C4-2B (cell line): Measurements from ENCODE around the gene CTXND1.
A peak's percentile ranks its signal among the peaks of the same experiment; 100 is the strongest.

Source experiments
- H3K27ac ChIP-seq: fragments of 450-650 bp; 2 replicates; pipeline ENCODE4 v1.5.1; 2017
- ZFX ChIP-seq: fragments of 450-650 bp; IDR thresholded peaks from 2 replicates; pipeline ENCODE4 v1.6.1; 2017
- TF ChIP-seq, protein P1 (sequence below): fragments of 450-650 bp; conservative IDR thresholded peaks from 2 replicates; pipeline ENCODE4 v1.5.1; 2017; ENCODE audit warnings: mild to moderate bottlenecking

The CTXND1 gene

DNA sequence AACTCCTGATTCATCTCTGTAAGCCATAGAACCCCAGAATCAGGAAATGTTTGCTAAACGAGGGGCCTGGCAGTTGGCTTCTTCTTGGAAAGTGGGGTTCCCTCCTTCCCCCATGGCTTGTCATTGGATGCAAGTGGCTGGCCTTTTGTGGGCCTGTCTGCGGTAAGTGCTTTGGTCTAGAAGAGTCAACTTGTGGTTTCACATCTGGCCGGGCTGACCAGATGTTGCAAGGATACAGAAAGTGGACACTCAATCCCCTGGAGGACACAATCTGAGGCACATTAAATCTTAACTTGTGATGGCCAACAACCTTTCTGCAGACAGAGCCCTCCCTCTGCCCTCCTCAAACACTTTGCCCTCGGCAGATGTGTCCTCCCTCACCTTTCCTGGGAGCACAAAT, 98.1 kb downstream of the CTXND1 start:
- TF ChIP-seq, protein P1, sequence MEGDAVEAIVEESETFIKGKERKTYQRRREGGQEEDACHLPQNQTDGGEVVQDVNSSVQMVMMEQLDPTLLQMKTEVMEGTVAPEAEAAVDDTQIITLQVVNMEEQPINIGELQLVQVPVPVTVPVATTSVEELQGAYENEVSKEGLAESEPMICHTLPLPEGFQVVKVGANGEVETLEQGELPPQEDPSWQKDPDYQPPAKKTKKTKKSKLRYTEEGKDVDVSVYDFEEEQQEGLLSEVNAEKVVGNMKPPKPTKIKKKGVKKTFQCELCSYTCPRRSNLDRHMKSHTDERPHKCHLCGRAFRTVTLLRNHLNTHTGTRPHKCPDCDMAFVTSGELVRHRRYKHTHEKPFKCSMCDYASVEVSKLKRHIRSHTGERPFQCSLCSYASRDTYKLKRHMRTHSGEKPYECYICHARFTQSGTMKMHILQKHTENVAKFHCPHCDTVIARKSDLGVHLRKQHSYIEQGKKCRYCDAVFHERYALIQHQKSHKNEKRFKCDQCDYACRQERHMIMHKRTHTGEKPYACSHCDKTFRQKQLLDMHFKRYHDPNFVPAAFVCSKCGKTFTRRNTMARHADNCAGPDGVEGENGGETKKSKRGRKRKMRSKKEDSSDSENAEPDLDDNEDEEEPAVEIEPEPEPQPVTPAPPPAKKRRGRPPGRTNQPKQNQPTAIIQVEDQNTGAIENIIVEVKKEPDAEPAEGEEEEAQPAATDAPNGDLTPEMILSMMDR, result no peak
- no peak for TF ChIP-seq ZFX
- H3K27ac ChIP-seq, result peak overlapping the region; percentile 80

DNA sequence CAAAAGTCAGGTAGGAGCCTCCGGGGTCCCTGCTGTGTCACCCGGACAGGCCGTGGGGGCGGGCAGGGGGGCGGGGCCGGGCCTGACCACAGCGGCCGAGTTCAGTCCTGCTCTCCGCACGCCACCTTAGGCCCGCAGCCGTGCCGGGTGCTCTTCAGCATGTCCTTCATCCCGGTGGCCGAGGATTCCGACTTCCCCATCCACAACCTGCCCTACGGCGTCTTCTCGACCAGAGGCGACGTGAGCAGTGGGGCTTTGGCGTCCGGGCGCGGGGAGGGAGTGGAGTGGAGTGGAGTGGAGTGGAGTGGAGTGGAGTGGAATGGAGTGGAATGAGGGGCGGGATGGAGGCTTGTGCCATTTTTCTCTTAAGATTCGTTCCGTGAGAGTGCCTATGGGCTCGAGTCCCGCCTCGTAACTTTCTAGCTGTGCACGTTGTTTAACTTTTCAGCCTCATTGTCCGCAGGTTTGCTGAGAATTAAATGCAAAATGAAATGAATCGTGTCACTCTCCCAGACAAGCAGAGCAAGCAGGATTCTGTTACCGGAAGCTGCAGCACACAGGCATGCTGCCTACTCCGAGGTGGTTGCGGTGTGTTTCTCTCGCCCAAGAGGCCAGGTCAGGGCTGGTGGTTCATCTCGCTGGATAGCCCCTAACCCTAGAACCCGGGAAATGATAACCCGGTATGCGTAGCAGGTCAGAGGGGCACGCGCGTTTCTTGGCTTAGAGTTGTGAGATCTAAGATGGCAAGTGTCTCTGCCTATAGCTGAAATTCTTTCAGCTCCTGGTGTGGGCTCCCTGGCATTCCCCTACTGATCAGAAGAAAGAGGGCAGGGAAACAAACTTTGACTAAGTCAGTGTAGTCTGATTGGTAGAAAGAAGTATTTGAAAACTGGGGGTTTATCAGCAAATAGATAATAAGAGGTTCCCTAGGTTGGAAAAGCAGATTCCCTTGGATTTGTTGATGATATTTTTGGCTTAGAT, 98.8 kb downstream of the CTXND1 start, which contains the start of gene FAH:
FAH (plus strand) TSS at position 104 of the 981 bp plus-strand sequence; CDS start at position 160, 56 bp downstream.
- peak within 1 kb of the TSS; percentile 80 for H3K27ac ChIP-seq
- TF ChIP-seq ZFX, result peak; percentile 67; the same call in 1 of the 2 replicates
- TF ChIP-seq, protein P1, result no peak

DNA sequence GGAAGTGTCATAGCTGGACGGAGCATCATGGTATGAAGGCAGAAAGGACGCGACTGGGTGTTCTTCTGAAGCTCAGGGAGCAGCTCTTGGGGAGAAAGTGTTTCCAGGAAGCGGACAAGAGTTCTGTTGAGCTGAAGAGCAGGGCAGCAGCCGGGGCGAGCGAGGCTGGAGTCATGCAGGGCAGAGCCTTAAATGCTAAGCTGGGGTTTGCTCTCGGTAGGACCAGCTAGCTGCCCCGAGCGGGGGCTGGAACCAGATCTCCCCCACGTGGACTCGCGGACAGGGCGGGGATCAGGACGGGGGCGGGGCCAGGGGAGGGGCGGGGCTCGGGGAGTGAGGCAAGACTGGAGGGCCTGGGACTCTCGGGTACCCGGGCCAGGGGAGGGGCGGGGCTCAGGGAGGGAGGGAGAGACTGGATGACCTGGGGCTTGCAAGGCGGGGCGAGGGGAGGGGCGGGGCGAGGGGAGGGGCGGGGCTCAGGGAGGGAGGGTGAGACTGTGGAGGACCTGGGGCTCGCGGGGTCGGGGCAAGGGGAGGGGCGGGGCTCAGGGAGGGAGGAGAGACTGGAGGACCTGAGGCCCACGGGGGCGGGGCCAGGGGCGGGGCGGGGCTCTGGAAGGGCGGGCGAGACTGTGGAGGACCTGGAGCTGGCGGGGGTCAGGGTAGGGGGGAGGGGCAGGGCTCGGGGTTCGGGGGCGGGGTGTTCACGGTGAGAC, 99.7 kb downstream of the CTXND1 start:
- no peak for TF ChIP-seq ZFX
- TF ChIP-seq, protein P1, result no peak
- H3K27ac ChIP-seq, result peak overlapping the region; percentile 80

DNA sequence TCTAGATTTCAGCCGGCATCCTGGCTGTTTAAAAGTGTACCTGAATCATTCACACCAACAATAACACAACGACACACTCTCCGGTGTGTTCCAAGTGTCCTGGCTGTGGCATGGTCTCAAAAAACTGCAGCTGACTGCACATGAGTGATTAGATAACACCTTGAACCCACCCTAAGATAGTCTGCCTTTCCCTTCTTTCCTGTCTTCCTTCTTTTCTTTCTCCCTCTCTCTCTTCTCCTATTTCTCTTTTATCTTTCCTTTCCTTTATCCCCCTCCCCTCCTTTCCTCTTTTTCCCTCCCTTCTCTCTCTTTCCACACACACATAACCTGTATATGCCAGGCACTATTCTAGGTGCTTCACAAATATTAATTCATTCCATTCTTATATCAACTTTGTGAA, 100.4 kb downstream of the CTXND1 start:
- no peak for TF ChIP-seq ZFX
- TF ChIP-seq, protein P1, result no peak
- H3K27ac ChIP-seq, result no peak overlapping the region

DNA sequence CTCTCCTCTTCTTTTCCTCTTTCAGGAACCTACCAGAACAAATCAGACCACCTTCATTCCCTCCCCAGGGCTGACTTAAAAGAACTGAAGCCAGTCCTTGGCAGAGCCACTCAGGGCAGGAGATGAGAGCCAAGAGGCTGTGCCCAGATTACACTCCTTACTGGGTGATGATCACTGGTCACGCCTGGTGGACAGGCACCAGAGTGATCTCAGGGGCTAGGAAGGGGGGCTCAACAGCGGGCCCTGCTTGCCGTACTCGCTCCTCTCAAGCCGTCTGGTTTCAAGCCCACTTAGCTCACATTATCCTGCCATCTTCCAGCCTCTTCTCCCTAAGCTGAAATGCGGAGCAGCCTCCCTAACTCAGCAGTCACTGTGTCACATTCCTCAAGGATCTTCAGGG, 100.9 kb downstream of the CTXND1 start:
- TF ChIP-seq, protein P1, result no peak
- no peak for TF ChIP-seq ZFX
- H3K27ac ChIP-seq, result no peak overlapping the region
